ENCODE measurements around the gene TAF6L. TPM values are rescaled to one million over a fixed set of nuclear protein-coding genes. Genes with fewer than 3 reads are reported as not detected.
"Not testable (repeated sequence)": the region's sequence is repeated elsewhere in the genome, so short reads cannot be mapped to it uniquely, and the experiment has no call there.

The TAF6L gene, protein sequence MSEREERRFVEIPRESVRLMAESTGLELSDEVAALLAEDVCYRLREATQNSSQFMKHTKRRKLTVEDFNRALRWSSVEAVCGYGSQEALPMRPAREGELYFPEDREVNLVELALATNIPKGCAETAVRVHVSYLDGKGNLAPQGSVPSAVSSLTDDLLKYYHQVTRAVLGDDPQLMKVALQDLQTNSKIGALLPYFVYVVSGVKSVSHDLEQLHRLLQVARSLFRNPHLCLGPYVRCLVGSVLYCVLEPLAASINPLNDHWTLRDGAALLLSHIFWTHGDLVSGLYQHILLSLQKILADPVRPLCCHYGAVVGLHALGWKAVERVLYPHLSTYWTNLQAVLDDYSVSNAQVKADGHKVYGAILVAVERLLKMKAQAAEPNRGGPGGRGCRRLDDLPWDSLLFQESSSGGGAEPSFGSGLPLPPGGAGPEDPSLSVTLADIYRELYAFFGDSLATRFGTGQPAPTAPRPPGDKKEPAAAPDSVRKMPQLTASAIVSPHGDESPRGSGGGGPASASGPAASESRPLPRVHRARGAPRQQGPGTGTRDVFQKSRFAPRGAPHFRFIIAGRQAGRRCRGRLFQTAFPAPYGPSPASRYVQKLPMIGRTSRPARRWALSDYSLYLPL
- total RNA-seq: 20.1 and 20.2 TPM in 2 replicates

DNA sequence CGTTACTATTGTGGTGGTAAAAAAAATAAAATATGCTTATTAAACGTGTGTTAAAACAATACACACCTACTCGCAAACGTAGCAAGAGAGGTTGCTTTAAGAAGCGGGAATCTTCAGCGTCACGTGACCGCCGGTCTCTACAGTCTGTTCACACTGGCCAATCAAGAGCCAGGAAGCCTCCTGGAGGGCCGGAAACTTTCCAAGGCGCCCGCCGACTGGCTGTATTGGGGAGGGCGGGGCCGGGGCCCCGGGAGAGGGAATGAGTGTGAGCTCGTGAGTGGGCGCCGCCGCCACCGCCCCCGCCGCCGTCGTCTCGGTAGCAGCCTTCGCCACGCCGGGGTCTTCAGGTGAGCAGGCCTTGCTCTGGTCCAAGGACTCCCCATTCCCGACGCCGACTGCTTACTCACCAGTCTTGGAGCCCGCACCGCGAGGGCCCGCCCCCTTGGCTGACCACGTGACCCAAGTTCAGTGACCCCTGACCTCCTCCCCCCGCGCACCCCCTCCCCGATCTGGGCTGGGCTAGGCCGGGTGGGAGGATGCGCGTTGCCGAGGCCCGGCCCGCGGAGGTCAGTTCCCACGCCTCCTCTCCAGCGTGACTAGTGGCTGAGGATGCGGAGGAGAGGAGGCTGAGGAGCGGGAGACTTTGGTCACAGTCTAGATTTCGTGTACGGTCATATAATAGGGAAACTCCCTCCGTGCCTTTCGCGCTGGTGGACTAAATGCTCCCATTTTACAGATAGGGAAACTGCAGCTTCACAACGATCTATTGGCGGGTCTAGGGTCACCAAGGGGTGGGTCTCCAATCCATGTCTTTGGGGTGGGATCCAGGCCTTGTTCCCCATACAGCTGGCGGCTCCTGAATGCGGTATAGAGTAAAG, at the start of gene TAF6L:
Gene TAF6L (plus strand): TSS at position 253 of the 878 bp plus-strand sequence. CDS start 4,388 bp downstream, outside the sequence.
- peak within 1 kb of the TSS; percentile 96 for H3K27ac Mint-ChIP-seq
- peak within 1 kb of the TSS; percentile 93 for H3K4me3 Mint-ChIP-seq
- no peaks in the 10 kb centered on the region for H3K9me3 Mint-ChIP-seq
- H3K27me3 Mint-ChIP-seq: no peaks in the 10 kb centered on the region
- peak; percentile 98 for DNase-seq
- H3K4me1 Mint-ChIP-seq: peaks cover 26% of the 10 kb centered on the region
- H3K36me3 Mint-ChIP-seq (ENCODE audit: low read depth): peaks cover 19% of the 10 kb centered on the region
- intact Hi-C loops (cut with micrococcal nuclease): loop anchor here (1.0 to 10.0 kb wide), 10 partner anchors 10 to 177 kb away; partner anchors contain the start of genes BSCL2, GNG3, HNRNPUL2 and NXF1

DNA sequence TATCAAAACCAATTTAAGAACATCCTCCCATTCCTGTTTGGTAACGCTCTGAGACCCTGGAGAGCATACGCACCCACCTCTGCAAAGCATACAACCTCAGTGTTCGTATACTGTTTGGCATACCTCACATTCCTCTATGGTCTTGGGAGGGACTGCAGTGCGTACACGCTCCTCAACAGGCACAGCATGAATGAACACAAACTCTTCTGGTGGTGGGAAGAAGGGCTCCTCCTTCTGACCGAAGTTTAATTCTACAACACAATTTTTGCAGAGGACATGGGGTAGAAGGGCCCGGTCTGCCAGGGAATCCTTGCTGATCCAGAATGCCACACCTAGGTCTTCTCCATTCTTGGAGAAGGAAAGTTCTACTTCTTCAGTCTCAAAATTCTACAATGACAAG, 49.2 kb upstream of the TAF6L start:
- intact Hi-C loops (cut with micrococcal nuclease): no loop called here
- Mint-ChIP-seq H3K9me3 (no peaks in the 10 kb centered on the region), H3K4me3 (no peak overlapping the region), H3K27ac (peak overlapping the region; percentile 48), H3K27me3 (no peaks in the 10 kb centered on the region), H3K36me3 (ENCODE audit: low read depth) (peaks cover 90% of the 10 kb centered on the region), H3K4me1 (peaks cover 56% of the 10 kb centered on the region)
- DNase-seq: no peak

DNA sequence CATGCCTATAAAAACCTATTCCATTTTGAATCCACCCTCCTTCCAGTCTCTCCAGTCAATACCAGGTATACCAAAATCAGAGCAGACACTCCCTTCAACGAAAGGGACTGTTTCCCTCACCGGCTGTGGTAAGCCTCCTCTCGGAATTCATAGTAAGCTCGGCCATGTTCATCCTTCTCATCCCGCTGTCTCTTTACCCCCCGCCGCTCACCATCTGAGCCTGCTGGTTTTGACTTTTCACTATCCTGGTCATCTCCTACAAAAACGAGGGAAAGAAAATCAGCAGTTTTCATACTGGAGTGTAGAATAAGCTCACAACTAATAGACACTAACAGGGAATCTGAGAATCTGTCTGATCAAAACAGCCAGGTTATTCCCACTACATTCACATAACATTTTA, 47.0 kb upstream of the TAF6L start:
- Mint-ChIP-seq H3K4me1 (peaks cover 48% of the 10 kb centered on the region), H3K4me3 (peak overlapping the region; percentile 93), H3K36me3 (ENCODE audit: low read depth) (peaks cover 78% of the 10 kb centered on the region), H3K9me3 (no peaks in the 10 kb centered on the region), H3K27ac (peak overlapping the region; percentile 9), H3K27me3 (peaks cover 2% of the 10 kb centered on the region)
- intact Hi-C loops (cut with micrococcal nuclease): no loop called here
- no peak for DNase-seq

DNA sequence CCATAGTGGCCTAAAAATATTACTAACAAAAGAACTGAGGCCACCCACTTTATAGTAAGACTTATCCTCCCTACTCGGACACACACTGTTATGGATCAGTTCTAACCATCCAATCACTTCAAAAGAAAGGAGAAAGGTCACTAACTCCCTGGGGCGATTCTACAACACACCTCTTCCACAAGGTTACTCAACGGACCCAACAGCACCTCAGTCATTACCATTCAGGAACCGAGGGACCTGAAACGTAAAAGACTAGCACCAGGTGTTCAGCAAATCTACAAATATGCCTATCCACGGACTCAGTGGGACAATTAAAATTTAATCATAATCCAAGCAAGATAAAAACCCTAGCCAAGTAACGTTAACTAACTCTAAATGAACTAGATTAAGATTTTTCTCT, 45.5 kb upstream of the TAF6L start:
- intact Hi-C loops (cut with micrococcal nuclease): loop anchor here (2.0 to 5.0 kb wide), 3 partner anchors 53 to 127 kb away; partner anchors contain the start of genes LBHD1 and UQCC3
- Mint-ChIP-seq H3K27ac (peak overlapping the region; percentile 99), H3K9me3 (no peaks in the 10 kb centered on the region), H3K4me3 (peak overlapping the region; percentile 93), H3K36me3 (ENCODE audit: low read depth) (peaks cover 70% of the 10 kb centered on the region), H3K27me3 (peaks cover 2% of the 10 kb centered on the region), H3K4me1 (peaks cover 48% of the 10 kb centered on the region)
- peak; percentile 64 for DNase-seq

DNA sequence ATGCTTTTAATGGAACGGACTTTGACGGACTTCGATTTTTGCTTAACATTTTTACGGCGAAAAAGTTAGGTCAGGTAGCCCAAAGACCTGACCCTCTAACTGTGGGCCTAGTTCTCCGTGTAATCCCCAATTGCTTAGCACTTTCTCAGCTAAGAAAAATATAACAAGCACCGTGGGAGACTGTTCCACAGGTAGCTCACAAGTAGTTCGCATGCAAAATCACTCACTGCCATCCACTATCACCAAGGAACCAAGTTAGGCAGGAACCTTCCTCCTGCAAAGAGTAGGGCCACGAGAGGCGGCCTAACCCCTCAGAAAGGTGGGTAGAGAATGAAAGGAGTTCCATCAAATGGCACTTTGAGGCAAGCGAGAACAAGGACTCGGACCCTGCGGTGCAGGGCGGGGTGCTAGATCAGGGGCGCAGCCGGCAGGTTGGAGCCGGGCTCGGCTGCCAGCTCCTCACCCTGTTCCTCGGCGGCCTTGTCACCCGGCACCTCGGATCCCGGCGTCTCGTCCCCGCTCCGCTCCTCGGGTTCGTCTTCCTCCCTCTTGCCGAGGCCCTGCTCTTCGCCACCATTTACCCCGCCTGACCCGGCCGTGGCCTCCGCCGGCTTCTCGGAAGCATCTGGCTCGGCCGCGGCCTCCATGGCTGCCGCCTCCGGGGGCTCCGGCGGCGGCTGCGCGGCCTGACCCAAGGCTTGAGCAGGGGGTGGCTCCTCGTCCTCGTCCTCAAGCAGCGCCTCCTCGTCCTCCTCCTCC, 44.9 kb upstream of the TAF6L start:
- Mint-ChIP-seq H3K4me1 (peaks cover 44% of the 10 kb centered on the region), H3K36me3 (ENCODE audit: low read depth) (peaks cover 66% of the 10 kb centered on the region), H3K27ac (peak overlapping the region; percentile 99), H3K4me3 (peak overlapping the region; percentile 93), H3K9me3 (no peaks in the 10 kb centered on the region), H3K27me3 (peaks cover 2% of the 10 kb centered on the region)
- intact Hi-C loops (cut with micrococcal nuclease): loop anchor here (2.0 to 5.0 kb wide), 3 partner anchors 54 to 128 kb away; partner anchors contain the start of genes LBHD1 and UQCC3
- DNase-seq: peak; percentile 60

DNA sequence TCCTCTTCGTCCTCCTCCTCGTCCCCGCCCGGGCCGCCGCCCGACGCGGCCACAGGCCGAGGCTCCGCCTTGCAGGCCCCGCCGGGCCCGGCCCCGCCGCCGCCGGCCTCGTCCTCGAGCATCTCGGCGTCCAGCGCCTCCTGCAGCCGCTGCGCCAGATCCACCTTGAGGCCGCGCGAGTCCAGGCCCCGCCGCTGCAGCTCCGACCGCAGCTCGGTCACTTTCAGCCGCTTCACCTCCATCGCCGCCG, 44.4 kb upstream of the TAF6L start:
- H3K27me3 Mint-ChIP-seq: peaks cover 2% of the 10 kb centered on the region
- H3K9me3 Mint-ChIP-seq: no peaks in the 10 kb centered on the region
- peak overlapping the region; percentile 99 for H3K27ac Mint-ChIP-seq
- no peak for DNase-seq
- peaks cover 64% of the 10 kb centered on the region for H3K36me3 Mint-ChIP-seq (ENCODE audit: low read depth)
- peaks cover 41% of the 10 kb centered on the region for H3K4me1 Mint-ChIP-seq
- peak overlapping the region; percentile 93 for H3K4me3 Mint-ChIP-seq
- intact Hi-C loops (cut with micrococcal nuclease): loop anchor here (1.0 to 5.0 kb wide), 8 partner anchors 18 to 136 kb away; partner anchors contain the start of genes LBHD1, TAF6L, TMEM179B and TUT1

DNA sequence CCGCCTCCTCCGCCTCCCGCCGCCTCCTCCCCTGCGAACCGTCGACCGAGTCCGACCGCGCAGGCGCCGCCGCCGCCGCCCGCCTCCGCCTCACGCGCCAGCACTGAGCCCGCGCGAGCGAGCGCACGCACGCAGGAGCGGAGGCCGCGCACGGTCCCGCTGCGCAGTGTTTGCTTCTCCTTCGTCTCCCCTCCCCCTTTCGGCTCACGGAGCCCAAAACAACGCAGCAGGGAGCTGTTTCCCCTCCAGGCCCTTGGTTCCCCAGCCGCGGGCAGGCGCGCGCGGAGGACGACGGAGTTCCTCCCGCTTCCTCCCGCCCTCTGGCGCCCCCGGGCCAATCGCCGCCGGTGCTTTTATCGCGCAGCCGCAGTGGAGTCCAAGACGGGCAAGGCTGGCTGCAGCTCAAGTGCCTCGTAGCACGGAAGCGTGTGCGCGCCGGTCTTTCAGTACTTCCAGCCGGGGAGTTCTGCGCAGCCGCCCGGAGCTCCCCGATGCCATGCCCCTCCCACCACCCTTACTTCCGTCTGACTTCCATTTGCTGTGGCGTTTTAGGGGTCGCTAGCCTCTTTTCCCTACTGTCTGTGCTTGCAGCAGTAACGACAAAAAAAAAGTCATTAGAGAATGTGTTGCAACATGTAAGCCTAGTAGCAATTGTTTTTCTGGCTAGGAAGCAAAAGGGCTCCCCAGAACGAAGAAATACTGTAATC, 43.9 kb upstream of the TAF6L start, which contains the start of gene HNRNPUL2:
Gene HNRNPUL2 (minus strand): TSS at position 293 of the 707 bp plus-strand sequence. CDS start 301 bp downstream, outside the sequence.
- Mint-ChIP-seq H3K4me3 (peak within 1 kb of the TSS; percentile 93), H3K36me3 (ENCODE audit: low read depth) (peaks cover 59% of the 10 kb centered on the region)

DNA sequence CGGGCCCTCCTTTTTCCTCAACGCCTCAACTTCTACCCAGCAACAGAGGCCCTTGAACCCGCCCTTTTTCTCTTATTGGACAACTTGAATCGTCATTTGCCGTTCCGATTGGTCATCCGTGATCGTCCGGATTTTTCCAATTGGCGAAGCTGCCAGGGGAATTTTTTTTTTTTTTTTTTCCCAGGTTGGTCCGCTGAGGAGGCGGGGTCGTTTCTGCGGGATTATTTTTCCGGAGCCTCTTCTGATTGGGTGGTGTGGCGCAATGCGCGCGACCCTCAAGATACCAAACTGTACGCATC, 43.4 kb upstream of the TAF6L start:
- peaks cover 2% of the 10 kb centered on the region for H3K27me3 Mint-ChIP-seq
- H3K27ac Mint-ChIP-seq: peak overlapping the region; percentile 99
- intact Hi-C loops (cut with micrococcal nuclease): loop anchor here (1.0 to 5.0 kb wide), 13 partner anchors 19 to 153 kb away; partner anchors contain the start of genes GANAB, LBHD1, NXF1 and SLC3A2
- peaks cover 55% of the 10 kb centered on the region for H3K36me3 Mint-ChIP-seq (ENCODE audit: low read depth)
- H3K4me1 Mint-ChIP-seq: peaks cover 32% of the 10 kb centered on the region
- H3K9me3 Mint-ChIP-seq: no peaks in the 10 kb centered on the region
- DNase-seq: peak; percentile 96
- H3K4me3 Mint-ChIP-seq: peak overlapping the region; percentile 93

More for the DNA sequence above, 43.9 kb upstream of the TAF6L start, which contains the start of gene HNRNPUL2:
- H3K27me3 Mint-ChIP-seq: peaks cover 2% of the 10 kb centered on the region
- H3K9me3 Mint-ChIP-seq: no peaks in the 10 kb centered on the region
- peak; percentile 100 for DNase-seq
- H3K27ac Mint-ChIP-seq: peak within 1 kb of the TSS; percentile 99
- intact Hi-C loops (cut with micrococcal nuclease): loop anchor here (1.0 to 5.0 kb wide), 8 partner anchors 18 to 136 kb away; partner anchors contain the start of genes LBHD1, TAF6L, TMEM179B and TUT1
- H3K4me1 Mint-ChIP-seq: peaks cover 37% of the 10 kb centered on the region

DNA sequence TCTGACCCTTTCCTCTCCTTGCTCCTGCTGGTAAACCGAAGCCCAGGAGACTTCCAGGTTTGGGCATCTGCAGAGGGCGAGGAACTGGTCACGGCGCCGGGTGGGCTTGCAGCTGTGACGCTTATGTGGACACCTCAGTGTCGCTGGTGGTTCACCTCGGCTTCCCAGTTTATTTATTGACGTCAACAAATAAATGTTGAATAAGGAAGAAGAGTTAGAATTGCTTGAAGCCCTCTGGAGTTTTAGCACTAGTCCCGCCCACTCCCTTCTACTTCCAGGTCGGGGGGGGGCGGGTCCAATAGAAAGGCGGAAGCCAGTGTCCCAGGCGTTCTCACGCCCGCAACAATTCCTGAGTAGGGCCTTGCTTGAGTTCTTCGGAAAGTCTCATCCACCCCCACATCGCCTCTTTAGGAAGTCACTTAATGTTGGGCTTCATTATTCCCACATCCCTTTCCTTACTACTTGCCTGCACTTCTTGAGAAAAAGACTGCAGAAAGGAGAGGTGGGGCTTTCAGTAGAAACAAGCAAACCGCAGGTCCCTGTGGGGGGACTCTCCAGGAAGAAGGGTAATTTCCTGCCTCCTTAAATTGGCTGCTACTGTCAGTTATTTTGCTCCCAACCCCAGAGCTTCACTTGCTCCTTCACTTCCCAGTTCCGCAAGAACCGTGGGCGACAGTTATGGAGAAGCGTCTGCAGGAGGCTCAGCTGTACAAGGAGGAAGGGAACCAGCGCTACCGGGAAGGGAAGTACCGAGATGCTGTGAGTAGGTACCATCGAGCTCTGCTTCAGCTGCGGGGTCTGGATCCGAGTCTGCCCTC, 42.8 kb upstream of the TAF6L start, which contains the start of gene TTC9C:
Gene TTC9C (plus strand): TSS at position 316 of the 818 bp plus-strand sequence. CDS start 363 bp downstream, at position 679.
- intact Hi-C loops (cut with micrococcal nuclease): loop anchor here (1.0 to 5.0 kb wide), 7 partner anchors 56 to 152 kb away; partner anchors contain the start of genes GANAB, LBHD1, NXF1 and SLC3A2
- H3K4me1 Mint-ChIP-seq: peaks cover 36% of the 10 kb centered on the region
- peak; percentile 95 for DNase-seq
- H3K9me3 Mint-ChIP-seq: no peaks in the 10 kb centered on the region
- H3K27me3 Mint-ChIP-seq: peaks cover 2% of the 10 kb centered on the region
- H3K4me3 Mint-ChIP-seq: peak within 1 kb of the TSS; percentile 93
- H3K36me3 Mint-ChIP-seq (ENCODE audit: low read depth): peaks cover 55% of the 10 kb centered on the region
- H3K27ac Mint-ChIP-seq: peak within 1 kb of the TSS; percentile 99

DNA sequence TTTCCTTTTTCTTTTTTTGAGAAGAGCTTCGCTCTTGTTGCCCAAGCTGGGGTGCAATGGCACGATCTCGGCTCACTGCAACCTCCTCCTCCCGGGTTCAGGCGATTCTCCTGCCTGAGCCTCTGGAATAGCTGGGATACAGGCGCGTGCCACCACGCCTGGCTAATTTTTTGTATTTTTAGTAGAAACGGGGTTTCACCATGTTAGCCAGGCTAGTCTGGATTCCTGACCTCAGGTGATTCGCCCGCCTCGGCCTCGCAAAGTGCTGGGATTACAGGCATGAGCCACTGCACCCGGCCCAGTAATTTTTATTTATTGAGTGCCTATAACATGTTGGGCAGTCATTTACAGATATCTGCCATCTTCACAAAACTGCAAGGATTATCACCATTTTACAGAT, 41.1 kb upstream of the TAF6L start:
- Mint-ChIP-seq H3K4me3 (peak overlapping the region; percentile 93), H3K36me3 (ENCODE audit: low read depth) (peaks cover 42% of the 10 kb centered on the region), H3K4me1 (peaks cover 22% of the 10 kb centered on the region), H3K27ac (peak overlapping the region; percentile 71)
- H3K27me3 Mint-ChIP-seq; DNase-seq; intact Hi-C loops (cut with micrococcal nuclease); H3K9me3 Mint-ChIP-seq: not testable (repeated sequence)

DNA sequence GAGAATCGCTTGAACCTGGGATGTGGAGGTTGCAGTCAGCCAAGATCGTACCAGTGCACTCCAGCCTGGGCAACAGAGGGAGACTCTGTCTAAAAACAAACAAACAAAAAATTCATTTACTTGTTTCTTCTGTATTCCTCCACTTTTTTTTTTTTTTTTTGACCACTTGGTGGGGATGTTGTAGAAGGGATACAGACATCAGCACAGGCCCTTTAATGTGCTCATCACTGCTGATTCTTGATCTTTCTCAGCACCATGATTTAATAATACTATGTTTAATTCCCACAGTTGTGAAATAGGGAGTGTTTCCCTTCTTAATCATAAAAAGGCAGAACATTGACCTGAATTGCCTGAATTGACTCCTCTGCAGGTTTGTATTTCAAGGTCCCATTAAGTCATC, 38.4 kb upstream of the TAF6L start:
- Mint-ChIP-seq H3K4me3 (no peak overlapping the region), H3K36me3 (ENCODE audit: low read depth) (peaks cover 34% of the 10 kb centered on the region), H3K27ac (peak overlapping the region; percentile 1), H3K9me3 (no peaks in the 10 kb centered on the region), H3K27me3 (no peaks in the 10 kb centered on the region), H3K4me1 (peaks cover 16% of the 10 kb centered on the region)
- intact Hi-C loops (cut with micrococcal nuclease): no loop called here
- DNase-seq: no peak
